Measurements from ENCODE around the gene C1orf74.

The C1orf74 gene

DNA sequence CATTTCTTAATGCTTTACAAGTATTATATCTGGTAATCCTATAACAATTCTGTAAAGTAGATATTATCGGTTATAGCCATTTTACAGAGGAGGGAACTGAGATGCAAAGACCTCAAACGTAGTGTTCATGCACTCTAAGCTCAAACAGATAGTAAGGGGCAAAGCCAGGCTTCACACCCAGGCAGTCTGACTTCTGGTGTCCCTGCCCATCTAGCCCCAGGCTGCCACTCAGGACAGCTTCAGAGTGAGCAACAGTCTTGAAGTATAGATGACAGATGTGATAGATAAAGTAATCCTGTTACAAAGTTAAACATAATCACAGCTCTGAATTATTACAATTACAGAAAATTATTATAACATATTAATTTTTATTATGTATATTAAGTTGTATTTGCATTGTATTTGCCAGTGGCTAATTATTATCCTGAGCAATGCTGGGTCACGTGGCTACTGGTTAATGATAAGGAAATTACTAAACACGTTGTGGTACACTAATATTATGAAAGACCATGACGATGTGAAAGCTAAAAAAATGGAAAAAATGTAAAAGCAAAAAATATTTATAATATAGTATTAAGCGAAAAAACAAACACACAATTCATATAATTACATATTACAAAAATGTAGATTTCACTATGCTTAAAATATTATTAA lies 34.6 kb downstream of the C1orf74 start:
- TF ChIP-seq, protein P1, sequence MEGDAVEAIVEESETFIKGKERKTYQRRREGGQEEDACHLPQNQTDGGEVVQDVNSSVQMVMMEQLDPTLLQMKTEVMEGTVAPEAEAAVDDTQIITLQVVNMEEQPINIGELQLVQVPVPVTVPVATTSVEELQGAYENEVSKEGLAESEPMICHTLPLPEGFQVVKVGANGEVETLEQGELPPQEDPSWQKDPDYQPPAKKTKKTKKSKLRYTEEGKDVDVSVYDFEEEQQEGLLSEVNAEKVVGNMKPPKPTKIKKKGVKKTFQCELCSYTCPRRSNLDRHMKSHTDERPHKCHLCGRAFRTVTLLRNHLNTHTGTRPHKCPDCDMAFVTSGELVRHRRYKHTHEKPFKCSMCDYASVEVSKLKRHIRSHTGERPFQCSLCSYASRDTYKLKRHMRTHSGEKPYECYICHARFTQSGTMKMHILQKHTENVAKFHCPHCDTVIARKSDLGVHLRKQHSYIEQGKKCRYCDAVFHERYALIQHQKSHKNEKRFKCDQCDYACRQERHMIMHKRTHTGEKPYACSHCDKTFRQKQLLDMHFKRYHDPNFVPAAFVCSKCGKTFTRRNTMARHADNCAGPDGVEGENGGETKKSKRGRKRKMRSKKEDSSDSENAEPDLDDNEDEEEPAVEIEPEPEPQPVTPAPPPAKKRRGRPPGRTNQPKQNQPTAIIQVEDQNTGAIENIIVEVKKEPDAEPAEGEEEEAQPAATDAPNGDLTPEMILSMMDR (conservative IDR thresholded peaks at IDR 0.05): no peak
- H3K27ac ChIP-seq: no peak overlapping the region

DNA sequence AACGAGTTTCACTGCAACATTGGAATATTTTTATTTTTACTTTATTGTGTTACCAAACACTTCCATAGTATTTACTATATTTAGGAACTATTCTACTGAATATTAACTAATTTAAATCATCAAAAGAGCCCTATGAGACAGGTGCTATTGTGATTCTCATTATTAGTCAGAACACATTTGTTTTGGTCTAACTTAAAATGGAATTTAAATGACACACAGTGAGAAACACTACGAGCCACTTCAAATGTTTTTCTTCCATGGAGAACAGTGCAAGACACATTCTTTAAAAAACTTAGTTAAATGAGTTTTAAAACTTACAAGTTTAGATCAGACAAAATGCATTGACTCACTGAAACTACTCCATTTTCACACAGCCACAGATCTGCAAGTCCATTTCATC lies 35.2 kb downstream of the C1orf74 start:
- no peak overlapping the region for H3K27ac ChIP-seq
- TF ChIP-seq, protein P1 (conservative IDR thresholded peaks at IDR 0.05): no peak

DNA sequence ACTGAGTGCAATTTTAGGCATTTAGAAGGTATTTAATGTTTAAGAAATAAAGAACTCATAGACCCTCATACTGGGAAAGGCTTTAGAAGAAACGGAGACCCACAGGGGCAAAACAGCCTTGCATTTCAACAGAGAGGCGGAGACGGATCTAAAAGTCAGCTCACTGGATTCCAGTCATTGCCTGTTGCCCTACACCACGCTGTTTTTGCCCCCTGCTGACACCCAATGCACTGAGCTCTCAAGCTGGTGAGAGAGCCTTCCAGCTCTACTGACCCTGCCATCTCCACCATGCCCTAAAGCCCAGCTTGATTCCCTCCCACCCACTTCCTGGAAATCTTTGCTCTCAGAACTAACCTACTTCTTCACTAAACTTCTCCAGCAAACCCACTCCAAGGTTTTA lies 35.7 kb downstream of the C1orf74 start:
- peak overlapping the region; percentile 79 for H3K27ac ChIP-seq
- TF ChIP-seq, protein P1 (conservative IDR thresholded peaks at IDR 0.05): no peak

DNA sequence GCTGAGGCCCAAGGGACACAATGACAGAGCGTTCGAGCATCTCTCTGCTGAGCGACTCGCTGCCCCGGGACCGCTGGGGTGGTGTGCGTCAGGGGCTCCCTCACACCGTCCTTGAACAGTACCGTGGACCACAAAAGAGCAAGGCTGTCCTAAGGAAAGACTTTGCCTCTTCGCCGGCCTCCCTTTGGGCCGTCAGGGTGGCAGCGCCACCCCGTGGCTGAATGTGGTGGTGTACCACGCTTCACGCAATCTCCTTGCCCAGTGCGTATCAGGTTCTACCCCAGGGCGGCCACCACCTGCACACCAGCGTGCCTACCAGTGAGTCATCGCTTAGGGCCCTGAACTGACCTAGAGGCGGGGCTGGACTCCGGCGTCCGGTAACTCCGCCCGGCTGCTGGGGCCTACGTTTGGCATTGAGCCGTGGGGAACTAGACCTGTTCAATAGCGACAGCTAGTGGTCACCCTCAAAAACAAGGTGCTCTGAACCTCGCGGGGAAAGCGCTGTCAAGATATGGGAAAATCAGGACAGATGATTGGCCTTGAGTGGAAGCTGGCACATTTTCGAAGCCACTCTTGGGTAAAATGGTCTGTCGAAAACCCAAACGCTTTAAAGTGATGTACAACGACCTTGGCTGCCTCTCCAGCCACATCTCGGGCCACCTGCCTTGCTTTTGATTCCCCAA lies 36.6 kb downstream of the C1orf74 start:
- TF ChIP-seq, protein P1 (conservative IDR thresholded peaks at IDR 0.05): 0 out of 2 replicates have a peak, but pooled peaks have one; percentile 11
- peak overlapping the region; percentile 79 for H3K27ac ChIP-seq

DNA sequence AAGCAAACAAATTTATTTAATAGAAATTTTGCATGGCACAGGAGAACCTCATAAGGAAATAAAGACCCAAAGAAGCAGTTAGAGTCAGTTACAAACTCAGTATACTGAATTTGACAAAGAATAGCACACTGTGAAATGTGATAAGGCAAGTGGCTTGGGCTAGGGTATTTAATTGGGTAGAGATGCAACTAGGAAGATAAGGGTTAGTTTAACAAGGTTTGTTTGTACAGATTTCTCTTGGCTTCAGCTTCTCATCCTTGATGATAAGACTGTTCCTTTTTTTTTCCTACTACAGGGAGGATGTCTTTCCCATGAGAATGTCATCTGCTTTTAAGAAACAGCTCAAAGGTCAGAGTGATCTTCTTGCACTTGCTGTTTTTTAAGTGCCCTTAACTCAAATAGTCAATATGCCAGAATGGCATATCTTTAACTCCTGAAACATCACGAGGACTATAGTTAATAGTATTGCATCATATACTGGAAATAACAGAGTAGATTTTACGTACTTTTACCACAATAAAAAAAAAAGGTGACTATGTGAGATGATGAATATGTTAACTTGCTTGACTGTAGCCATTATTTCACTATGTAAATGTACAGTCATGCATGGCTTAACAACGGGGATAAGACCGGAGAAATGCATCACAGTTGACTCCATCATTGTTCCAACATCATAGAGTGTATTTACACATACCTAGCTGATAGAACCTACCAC lies 37.8 kb downstream of the C1orf74 start:
- TF ChIP-seq, protein P1 (conservative IDR thresholded peaks at IDR 0.05): no peak
- H3K27ac ChIP-seq: peak overlapping the region; percentile 79

DNA sequence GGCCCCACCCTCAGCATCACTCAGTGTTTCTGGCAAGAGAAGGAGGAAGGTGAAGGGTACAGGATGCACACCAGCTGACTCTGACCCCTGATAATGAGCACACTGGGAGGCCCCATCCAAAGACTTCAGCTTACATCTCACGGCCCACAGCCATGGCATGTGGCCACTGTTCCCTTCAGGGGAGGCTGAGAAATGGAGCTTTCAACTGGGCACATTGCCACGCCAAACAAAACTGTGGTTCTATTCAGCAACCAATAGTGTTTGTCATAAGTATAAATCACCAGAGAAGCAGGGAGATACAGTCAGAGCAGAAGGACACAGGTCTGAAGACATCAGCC lies 41.2 kb downstream of the C1orf74 start:
- TF ChIP-seq, protein P1 (conservative IDR thresholded peaks at IDR 0.05): no peak
- H3K27ac ChIP-seq: peak overlapping the region; percentile 79

DNA sequence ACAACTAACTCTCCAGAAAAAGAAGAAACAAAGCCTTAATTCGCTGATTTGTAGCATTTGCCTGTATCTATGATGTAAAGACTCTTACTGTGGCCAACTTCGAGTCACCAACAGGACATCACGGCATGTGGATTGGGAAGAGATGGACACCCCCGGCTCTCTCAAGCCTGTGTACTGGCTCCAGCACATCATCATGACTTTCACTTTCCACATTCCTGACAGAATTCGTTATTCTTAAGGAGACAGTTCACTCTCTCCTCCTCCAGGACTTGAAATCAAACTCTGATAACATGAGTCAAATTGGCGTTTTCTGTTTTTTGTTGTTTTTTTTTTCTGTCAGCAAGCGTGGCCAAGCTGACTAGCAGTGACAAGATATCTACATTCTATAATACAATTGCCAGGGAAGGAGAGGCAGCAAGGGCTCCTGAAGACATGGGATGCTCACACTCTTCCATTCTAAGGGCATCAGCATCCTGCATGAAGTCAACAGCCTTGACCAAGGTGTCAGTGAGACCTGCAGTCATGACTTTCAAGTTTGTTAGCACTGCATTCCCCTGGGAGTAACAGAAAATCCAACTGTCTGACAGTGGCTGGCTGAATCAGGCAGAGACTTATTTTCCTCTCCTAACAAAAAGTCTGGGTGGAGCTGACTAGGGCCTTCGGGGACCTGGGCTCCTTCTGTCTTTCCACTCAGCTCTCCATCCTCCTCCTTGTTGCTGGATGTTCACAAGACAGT lies 41.8 kb downstream of the C1orf74 start:
- H3K27ac ChIP-seq: peak overlapping the region; percentile 79

More for the DNA sequence above, 41.8 kb downstream of the C1orf74 start:
- TF ChIP-seq, protein P1 (conservative IDR thresholded peaks at IDR 0.05): no peak

Measured in VCaP (cell line).